GM18505 (cell line): ENCODE results near the gene EVA1B.
A peak's percentile ranks its signal among the peaks of the same experiment; 100 is the strongest.

ENCODE experiments used
- ATAC-seq: cut with Tn5 transposase; IDR thresholded peaks from one replicate; pipeline ENCODE4 v1.9.1; 2021; ENCODE audit not compliant: unreplicated experiment
- POLR2A ChIP-seq: IDR thresholded peaks from 4 replicates; pipeline ENCODE4 v1.6.1; 2011; ENCODE audit warnings: borderline replicate concordance; ENCODE audit not compliant: insufficient read depth, insufficient read length; ENCODE audit errors: extremely low read depth

The EVA1B gene, protein sequence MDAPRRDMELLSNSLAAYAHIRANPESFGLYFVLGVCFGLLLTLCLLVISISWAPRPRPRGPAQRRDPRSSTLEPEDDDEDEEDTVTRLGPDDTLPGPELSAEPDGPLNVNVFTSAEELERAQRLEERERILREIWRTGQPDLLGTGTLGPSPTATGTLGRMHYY

DNA sequence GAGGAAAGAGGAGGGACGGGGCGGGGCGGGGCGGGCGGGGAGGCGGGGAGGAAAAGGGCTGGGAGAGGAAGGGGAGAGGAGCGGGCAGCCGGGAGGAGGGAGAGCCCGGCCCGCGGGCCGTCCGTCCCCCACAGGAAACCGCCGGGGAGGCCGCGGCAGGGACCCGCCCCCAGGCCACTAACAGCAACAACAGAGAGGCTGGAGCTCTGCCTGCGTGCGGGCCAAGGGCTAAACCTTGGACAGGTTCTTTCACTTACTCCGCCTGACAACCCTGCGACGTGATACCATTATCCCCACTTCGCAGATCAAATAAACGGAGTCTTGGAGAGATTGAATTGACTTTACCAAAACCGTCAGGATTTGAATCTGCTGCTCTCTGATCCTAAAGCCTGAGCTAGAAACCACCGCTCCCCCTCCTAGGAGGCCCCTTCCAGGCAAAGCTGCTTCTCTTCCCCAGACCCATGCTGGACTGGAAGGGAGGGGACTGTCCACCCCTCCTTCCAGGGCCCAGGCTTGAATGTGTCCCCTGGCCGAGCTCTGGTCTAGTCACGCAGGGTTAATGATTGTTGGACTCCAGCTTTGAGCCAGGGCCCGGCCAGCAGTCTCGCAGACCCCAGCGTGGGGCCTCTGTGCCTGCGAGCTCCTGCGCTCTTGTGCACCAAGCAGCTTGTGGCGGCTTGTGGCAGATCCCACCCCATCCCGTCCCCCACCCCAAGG lies at the start of gene EVA1B:
Gene EVA1B (minus strand): TSS at position 10 of the 717 bp plus-strand sequence. CDS start 608 bp downstream, outside the sequence.
- ATAC-seq = no peak
- peak; percentile 9 for TF ChIP-seq POLR2A

DNA sequence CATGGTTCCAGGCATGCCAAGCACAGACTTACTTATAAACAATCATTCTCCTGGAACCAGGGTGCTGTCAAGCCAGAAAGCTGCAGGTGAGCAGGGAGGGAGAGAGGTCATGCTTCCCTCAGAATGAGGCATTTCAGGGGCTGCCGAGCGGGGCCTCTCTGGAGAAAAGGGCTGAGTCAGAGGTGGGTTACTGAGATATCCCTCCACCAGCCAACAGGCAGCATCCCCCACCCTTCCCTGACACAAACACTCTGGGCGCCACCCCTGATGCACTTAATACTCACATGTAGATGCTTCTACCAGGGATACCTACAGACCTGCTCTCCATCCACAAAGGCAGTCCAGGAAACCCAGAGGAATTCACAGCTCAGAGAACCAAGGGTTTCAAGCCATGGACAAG lies 49.2 kb upstream of the EVA1B start:
- ATAC-seq = no peak

DNA sequence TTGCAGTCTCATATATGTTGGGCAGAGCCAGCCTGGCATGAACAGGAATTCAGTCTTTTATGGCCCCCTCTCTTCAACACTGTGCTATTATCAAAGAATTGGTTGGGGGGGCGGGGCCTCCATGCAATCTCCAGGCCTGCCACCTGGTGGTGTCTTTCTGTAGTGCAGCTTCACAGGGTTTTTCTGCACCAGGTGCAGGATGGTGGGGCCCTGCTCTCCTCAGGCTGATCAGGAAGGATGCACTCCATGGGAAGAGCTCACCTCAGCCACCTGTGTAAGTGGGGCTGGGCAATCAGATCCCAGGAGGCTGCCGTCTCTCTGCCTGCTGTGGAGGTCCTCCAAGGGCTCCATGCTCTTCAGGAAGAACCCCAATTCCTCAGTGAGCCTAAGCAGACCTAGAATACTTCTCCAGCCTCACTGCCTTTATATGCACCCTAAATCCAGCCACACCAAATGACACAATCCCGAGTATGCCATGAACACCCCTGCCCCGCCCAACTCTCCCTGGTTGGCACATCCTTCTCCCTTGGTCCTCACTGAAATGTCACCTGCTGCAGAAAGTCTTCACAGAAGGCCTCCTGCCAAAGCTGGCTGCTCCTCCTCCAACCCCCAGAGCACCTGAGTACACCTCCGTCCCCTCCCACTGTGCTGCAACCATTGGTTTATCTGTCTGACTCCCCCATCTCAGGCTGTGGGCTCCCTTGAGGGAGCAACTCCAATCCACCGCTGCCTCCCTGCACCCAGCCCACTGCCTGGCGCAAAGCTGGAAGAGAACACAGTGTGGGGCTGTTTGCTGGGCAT lies 45.8 kb upstream of the EVA1B start:
- TF ChIP-seq POLR2A = no peak
- no peak for ATAC-seq

More for the DNA sequence above, 49.2 kb upstream of the EVA1B start:
- no peak for TF ChIP-seq POLR2A

DNA sequence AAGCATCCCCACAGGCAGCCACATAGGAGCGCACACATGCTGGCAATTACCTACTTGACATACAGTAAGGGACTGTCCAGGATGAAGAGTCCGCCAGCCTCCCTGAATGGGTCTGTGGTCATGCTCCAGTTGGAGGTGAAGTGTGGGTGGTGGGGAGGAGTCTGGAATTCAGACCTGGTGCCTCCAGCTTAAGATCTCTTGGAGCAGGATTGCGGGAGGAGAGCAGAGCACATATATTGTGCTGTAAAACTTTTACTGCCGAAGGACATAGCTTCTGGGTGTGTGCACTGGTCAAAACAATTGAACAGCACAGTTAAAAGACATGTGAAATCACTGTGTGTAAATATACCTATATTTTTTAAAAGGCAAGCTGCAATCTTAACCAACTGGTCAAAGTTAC lies 44.4 kb upstream of the EVA1B start:
- no peak for ATAC-seq
- TF ChIP-seq POLR2A = no peak

DNA sequence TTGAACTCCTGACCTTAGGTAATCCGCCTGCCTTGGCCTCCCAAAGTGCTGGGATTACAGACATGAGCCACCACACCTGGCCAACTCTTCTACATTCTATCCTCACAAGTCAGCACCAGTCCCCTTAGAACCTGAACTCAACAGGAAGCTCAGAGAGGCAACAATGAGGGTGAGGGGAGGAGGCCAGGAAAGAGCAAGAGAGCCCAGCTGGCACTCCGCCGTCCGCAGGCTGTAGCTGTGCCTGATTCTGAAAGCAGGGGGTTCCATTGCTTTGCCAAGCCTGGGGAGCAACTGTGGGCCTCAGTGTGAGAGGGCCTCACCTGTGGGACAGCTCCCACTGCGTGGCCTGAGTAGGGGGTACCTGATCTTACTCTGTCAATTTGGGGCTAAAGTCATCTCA lies 43.6 kb upstream of the EVA1B start:
- TF ChIP-seq POLR2A = no peak
- ATAC-seq = no peak

DNA sequence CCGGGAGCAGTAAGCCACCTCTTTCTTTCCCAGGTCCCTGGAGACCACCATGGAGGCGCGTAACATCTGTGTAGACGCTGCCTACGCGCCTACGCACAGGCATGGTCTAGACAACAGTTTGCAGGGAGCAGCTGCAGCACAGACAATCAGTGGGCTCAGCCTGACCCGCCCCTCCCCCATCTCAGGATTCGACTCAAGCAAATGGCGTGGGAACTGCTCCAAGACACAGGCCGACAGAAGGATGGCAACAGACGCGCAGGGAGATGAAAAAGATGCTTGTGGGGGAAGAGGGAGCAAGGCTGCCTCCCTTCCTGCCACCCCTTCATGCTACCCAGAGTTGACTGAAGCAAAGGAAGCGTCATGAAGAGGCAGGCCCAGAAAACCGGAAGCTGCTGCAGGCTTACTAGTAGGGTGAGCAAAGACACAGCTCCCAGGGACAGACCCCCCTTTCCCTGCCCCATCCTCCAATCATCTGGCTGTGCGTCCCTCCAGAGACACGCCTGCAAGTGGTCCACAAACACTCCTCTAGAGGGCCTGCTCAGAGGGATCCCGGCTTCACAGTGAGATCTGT lies 42.7 kb upstream of the EVA1B start:
- no peak for ATAC-seq
- no peak for TF ChIP-seq POLR2A

DNA sequence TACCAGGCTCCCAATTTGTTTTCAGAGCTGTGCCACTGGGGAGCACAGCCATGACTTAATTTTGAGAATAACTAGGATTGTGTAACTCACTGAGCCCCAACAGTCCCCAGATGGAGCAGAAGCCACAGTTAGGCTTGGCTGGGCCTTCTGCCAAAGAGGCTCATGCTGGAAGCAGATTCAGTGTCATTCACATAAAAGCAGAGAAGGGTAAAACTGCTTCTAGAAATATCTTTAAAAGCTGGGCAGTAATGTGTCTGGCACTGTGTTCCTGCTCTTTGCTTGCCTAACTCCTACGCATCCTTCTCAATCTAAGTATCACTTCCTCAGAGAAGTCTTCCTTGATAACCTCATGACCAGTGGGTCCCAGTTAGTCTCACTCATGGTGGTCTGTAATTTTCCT lies 41.9 kb upstream of the EVA1B start:
- no peak for TF ChIP-seq POLR2A
- no peak for ATAC-seq

DNA sequence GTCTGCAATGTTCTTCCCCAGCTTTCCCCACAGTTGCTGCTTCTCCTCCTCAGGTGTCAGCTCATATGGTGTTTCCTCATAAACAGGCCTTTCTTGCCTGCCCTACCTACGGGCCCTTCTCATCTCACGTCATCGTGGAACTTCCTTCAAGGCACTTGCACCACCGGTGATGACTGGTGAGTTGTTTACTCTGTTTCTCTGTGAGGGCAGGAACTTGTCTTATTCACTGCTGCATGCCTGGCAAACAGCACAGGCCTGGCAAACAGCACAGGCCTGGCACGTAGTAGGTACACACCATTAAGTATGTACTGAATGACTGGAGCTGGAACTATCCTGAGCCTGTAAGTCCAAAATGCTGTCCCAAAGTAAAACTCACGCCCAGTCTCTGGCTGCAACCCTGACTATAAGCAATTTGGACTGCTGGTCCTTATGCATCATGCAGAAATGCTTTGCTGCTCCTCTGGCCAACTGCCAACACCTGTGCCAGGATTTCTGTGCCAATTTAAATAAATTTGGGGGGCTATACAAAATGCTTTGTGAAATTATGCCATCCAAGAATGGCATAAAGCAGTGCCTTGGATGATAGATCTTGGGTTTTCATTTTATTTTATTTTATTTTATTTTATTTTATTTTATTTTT lies 36.6 kb upstream of the EVA1B start:
- no peak for ATAC-seq

DNA sequence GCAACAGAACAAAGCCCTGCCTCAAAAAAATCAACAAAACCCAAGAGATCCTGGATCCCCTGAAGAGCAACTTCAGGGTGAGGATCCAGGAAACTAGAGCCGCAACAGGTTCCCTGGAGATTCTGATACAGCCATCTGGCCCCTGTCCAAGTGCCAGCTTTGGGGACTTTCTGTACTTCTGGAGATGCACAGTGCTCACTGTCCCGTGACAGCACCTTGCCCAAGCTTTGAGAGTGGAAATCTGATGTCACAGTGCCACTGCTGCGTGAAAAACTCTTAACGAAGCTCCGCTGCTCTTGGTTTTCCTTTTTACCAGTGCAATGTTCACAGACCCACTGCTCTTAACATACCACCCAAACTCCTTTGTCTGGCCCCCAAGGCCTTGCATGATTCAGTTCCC lies 35.9 kb upstream of the EVA1B start:
- no peak for TF ChIP-seq POLR2A
- no peak for ATAC-seq

More for the DNA sequence above, 36.6 kb upstream of the EVA1B start:
- no peak for TF ChIP-seq POLR2A

DNA sequence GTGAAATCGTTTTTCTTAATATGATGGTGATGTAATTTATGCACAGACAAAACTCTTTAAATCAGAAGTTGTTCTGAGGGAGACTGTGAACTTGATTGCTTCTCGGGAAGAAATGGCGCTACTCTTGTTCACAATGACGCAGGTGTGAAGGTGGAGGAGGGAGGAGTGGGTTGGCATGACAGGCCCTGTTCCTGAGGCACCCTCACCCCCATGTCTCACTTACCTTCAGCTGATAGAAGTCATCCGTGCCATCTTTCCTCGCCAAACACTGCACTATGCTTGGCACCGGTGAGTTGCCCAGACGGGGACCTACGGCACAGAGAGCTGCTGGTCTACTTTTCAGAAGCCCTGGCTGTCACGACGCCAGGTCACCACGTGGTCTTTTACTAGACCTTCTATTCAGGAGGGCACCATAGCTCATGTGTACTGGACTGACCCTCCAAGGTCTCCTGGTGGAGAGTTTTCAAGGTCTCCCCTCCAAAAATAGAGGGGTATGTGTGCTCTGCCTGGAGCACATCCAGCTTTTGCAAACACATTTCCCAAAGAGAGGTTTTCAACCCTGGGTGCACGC lies 35.2 kb upstream of the EVA1B start:
- no peak for ATAC-seq
- no peak for TF ChIP-seq POLR2A

DNA sequence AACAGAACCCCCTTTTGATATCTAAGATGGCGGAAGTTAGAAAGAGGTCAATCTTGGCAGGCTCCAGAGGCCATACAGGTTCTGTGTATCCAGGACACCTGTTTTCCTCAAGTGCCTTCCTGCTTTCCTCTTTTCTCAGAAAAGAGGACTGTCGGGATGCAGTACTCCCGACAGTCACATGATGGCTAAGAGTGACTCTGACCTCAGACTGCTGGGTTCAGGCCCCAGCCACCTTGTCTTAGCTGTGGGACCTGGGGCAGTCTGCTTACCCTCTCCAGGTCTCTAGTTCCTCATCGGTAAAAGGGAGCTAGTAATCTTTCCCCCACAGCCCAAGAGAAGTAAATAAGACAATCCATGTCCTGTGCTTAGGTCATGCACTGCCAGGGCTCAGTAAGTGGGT lies 32.4 kb upstream of the EVA1B start:
- TF ChIP-seq POLR2A = no peak
- no peak for ATAC-seq

DNA sequence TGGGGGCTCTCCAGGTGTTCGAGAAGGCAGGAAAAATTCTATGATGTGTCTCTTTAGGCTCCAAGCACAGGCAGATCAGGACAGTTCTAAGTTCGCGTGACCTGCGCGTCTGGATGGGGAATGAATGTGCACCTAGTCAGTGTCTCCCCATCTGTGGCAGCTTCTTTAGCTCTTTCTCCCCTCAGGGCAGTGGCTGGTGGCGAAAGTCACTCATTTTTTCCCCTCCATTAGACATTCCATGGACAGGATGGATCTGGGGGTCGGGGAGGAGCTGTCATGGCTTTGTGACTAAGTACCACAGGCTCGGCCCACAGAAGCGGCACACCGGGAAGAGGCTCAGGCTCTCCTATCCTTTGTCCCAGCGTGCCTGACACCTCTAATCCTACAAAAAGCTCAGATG lies 31.0 kb upstream of the EVA1B start:
- no peak for ATAC-seq

More for the DNA sequence above, 31.0 kb upstream of the EVA1B start:
- no peak for TF ChIP-seq POLR2A
